NK-92 (cell line): ENCODE data around the gene IMPDH1.

Experiments used
- DNase-seq: peaks from one replicate; lab custom pipeline; 2025; ENCODE audit not compliant: unreplicated experiment; lab: John Stamatoyannopoulos, UW

Gene IMPDH1

DNA sequence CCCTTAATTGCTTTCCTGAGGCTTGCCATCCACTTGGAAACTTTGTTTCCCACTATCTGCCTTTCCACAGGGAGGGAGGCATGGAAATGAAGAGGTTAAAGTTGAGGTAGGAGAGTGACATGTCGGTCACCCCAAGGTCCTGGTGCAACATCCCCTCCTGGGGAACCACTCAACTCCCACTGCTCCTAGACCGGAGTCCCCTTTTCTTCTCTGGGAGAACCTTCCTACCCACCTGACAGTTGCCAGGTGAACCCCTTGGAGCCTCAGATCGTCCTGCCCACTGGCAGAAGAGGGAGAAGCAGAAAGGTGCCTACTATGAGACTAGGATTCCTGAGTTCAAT lies 21.7 kb downstream of the IMPDH1 start:
- no peak for DNase-seq

- DNase-seq = no peak
These were observed 22.3 kb downstream of the IMPDH1 start for GRCh38 chr7:128387216-128388144.

DNA sequence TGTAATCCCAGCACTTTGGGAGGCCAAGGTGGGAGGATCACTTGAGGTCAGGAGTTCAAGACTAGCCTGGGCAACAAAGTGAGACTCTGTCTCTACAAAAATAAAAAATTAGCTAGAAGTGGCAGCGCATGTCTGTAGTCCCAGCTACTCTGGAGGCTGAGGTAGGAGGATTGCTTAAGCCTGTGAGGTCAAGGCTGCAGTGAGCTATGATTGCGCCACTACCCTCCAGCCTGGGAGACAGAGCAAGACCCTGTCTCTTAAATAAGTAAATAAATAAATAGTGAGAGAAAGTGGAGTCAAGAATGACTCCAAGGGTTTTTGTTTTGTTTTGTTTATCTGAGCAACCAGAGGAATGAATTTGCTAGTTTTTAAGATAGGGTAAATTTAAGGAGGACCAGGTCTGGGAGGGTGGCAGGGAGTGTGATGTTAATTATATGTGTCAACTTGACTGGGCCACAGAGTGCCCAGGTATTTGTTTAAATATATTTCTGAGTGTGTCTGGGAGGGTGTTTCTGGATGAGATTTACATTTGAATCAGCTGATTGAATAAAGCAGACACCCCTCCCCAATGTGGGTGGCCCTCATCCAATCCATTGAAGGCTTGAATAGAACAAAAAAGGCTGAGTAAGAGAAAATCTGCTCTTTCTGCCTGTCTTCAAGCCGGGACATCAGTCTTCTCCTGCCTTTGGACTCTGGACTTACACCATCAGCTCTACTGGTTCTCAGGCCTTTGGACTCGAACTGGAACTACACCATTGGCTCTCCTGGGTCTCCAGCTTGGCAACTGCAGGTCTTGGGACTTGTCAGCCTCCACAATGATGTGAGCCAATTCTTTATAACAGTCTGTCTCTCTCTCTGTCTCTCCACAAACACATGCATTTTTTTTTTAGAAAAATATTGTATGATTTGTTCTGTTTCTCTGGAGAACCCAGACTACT lies 23.5 kb downstream of the IMPDH1 start:
- no peak for DNase-seq

DNA sequence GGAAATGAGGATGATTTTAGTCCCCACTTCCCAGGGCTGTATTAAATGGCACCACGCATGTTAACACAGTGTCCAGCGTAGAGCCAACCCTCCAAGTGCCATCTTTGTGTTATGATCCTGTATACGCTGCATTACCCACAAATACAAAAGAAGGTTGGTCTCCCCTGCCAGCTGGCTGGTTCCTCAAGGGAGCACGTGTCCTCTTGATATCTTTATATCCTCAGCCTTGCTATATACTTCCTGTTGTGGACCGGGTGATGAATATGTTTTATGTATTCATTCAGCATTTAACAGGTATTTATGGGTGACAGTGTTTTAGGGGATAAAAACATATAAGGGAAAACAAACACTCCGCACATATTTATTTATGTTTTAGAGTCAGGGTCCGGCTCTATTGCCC lies 25.1 kb downstream of the IMPDH1 start:
- DNase-seq = no peak

DNA sequence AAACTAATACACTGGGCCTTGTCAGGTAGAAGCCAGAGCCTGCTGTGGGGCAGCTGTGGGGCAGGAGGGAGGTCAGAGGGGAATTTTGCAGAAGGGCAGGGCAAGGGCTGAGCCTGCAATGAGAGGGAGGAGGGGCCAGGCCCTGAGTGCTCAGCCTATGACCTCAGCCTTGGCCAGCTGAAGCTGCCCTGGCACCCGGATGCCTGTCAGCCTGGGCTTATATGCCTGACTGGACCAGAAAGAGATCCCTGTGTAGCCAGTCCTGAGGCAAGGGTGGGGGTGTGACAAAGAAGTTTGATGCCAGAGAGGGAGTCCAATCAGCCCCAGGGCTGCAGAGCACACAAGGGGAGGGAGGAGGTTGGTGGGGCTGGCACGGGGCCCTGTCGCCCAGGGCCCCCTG lies 26.0 kb downstream of the IMPDH1 start:
- DNase-seq = no peak

- DNase-seq = no peak
These were observed 28.5 kb downstream of the IMPDH1 start for GRCh38 chr7:128381161-128381821.

- no peak for DNase-seq
These were observed 29.2 kb downstream of the IMPDH1 start for GRCh38 chr7:128380483-128381106.

DNA sequence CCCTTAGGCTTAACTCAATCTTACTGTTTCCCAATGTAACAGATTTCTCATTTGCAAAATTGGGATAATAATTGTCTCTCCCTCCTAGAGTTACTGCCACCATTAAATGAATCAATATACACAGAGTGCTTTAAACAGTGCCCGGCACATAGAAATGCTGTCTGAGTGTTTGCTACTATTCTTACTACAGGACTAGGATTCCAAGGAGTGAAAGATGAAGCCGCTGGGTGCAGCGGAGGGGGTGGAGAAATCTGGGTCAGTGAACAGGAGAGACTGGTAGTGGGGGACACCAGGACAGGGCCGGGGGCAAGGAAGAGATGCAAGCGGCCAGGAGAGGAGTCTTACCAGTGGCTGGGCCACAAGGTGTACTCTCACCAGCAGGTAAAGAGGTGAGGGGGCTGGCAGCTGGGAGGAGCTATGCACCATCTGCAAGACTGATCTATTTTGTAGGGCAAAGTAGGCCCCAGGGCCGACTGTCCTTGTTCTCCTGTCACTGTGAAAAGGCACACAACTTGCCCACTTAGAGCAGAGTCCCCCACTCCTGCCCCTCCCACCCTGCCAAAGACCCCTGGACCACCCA lies 29.8 kb downstream of the IMPDH1 start:
- DNase-seq = no peak

DNA sequence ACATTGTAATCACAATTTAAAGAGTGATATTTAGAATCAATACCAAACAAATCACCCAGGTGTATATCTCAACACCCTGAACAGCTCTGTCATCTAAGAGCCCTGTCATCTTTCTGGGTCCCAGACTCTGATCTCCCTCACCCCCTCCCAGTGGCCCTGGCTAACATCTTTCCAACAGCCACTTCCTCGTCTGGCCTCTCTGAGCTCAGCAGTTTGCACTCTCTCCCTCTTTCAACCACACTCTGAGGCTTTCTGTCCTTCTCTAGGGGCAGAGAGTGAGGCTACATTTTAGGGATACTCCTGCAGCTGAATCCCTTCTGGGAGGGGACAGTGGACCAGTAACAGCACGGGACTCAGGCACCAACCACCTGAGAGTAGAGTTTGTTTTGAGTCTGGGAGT lies 31.1 kb downstream of the IMPDH1 start:
- DNase-seq = no peak

GRCh38 chr7:128376077-128376476 lies 33.7 kb downstream of the IMPDH1 start:
- DNase-seq = no peak

DNA sequence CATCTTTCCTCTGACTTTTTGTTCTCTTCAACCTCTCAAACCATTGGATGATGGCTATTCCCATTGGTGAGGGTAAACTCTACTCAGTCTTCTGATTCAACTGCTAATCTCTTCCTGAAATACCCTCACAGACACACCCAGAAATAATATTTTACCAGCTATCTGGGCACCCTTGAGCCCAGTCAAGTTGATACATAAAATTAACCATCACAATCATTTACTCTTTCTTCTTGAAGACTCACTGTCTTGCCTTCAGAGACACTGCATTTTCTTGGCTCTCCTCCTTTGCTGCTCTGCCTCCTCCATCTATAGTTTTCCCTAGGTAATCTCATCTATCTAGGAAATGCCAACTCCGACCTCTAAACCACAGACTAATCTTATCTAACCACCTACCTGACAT lies 35.7 kb downstream of the IMPDH1 start:
- no peak for DNase-seq

GRCh38 chr7:128373606-128374005 lies 36.2 kb downstream of the IMPDH1 start:
- no peak for DNase-seq

DNA sequence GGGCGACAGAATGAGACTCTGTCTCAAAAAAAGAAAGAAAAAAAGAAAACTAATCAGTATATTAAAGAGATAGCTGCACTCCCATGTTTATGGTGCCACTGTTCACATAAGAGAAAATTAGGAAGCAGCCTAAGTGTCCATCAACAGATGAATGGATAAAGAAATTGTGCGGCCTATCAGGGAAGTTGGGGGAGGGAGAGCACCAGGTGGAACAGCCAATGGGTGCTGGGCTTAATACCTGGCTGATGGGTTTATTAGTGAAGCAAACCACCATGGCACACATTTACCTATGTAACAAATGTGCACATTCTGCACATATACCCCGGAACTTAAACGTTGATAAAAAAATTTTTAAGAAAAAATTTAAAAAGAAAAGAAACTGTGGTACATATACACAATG lies 39.3 kb downstream of the IMPDH1 start:
- no peak for DNase-seq

- no peak for DNase-seq
These were observed 42.8 kb downstream of the IMPDH1 start for GRCh38 chr7:128366986-128367385.

DNA sequence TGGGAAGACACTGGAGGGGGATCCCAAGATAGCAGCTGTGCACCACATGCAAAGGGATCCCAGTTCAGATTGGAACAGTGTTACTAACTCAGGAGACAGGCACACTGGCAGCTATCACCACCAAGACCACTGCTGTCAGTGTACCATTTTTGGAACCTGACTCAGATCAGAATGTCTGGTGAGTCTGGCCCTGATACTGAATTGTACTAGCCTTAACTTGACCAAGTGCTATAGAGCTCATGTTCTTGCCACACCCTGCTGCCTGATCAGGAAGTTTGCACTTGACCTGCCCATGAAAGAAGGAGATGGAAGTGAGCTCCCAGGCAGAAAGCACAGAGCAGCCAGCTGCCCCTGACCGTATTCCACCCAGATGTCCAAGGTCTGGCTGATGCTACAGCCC lies 43.5 kb downstream of the IMPDH1 start:
- DNase-seq = no peak

DNA sequence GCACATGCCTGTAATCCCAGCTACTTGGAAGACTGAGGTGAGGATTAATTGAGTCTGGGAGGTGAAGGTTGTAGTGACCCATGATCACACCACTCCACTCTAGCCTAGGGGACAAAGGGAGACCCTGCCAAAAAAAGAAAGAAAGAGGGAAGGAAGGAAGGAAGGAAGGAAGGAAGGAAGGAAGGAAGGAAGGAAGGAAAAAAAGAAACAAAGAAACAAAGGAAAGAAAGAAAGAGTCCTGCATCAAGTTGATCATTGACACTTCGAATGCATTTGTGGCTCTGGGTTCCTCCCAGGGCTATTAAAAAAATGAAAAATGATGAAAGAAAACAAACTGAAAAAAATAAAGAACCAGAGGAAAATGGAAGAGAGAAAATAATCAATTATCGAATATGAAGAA lies 44.4 kb downstream of the IMPDH1 start:
- DNase-seq = no peak

DNA sequence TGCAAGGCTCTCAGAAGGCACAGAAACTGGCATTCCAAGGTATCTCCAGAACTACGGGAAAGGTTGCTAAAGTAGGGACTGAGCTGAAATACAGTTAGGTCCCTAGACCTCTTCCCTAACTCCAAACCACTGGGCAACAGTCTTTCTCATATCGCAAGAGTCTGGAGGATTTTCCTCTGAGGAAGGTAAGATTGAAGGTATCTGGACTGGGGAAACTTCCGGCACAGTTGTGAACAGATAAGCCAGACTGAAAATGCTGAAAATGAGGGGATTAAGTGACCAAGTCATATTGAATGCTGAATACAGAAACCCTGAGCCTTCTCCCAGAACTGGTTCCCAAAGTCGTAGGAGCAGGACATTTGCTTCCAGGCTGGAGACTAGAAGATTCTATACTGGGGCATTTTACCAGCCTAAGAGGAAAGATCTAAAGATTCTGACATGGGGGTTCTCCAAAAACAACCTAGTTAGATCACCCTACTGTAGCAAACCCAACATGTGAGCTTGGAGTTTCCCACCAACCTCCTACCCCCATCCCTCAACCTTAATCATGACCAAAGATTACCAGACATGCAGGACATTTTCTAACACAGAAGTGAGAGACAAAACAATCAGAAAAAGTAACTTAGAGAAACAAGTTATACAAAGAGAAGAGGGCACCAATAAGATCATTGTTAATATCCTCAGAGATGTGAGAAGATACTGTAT lies 45.5 kb downstream of the IMPDH1 start:
- no peak for DNase-seq

DNA sequence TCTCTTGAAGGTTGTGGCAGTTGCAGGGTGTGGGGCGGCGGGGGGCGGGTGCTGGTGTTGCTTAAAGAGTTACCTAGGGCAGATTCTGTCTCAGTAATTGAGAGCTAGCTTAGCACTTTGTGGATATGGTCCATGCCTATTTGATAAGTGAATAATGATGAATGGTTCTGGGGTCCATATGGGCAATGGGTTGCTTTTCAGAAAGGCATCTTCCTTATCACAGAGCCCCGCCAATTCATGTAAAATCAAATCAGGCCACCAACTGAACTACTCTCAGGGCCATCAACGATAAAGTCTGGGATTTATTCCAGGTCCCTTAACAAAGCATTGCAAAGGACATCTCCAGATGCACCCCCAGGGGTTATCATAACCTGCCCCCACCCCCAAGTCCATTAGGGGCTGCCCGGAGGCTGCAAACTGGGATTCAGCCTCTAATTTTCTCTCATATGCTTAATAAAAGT lies 46.5 kb downstream of the IMPDH1 start:
- no peak for DNase-seq

DNA sequence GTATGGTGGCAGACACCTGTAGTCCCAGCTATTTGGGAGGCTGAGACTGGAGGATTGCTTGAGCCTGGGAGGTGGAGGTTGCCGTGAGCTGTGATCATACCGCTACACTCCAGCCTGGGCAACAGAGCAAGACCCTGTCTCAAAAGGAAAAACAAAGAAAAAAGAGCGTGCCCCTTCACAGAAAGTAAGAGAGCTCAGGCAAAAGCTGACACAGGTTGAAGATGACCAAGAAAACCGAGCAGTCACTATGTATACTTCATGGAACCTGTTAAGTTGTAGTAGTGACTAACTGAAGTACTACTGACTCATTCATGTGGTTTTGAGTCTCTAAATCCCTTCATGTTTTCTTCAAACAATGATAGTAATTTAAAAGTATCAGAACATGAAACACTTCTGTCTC lies 47.1 kb downstream of the IMPDH1 start:
- no peak for DNase-seq
